CD14-positive monocyte (primary cell): ENCODE measurements around the gene NFE2L3. TPM values are rescaled to one million over a fixed set of nuclear protein-coding genes. Genes with fewer than 3 reads are reported as not detected.
A peak's percentile ranks its signal among the peaks of the same experiment; 100 is the strongest.

ENCODE experiments used
- DNase-seq, 3 donors: peaks; one replicate each; pipeline ENCODE4 v3.0.0-alpha.2; 2011 to 2022
- H2AFZ ChIP-seq: 2 replicates; pipeline ENCODE4 v1.6.0; 2012; ENCODE audit warnings: mild to moderate bottlenecking, low read depth, low read length, inconsistent platforms; ENCODE audit not compliant: insufficient read depth, poor library complexity, severe bottlenecking
- H3K27ac ChIP-seq, 2 donors: 1 replicate in 1 of 2; 2 replicates in 1 of 2; pipeline ENCODE4 v1.5.1; 2012 to 2013; ENCODE audit warnings: low read length in 2 of 2, control low read depth in 1 of 2, inconsistent platforms in 1 of 2, low read depth in 1 of 2, mild to moderate bottlenecking in 1 of 2
- H3K27me3 ChIP-seq, 2 donors: one replicate each; pipeline versions ENCODE4 v1.6.0 to v1.6.1; 2011 to 2013; ENCODE audit warnings: low read length in 2 of 2; ENCODE audit not compliant: control insufficient read depth in 2 of 2, insufficient read depth in 2 of 2
- H3K36me3 ChIP-seq, 2 donors: replicated peaks in 1 of 2; 1 replicate in 1 of 2; 2 replicates in 1 of 2; pipeline versions ENCODE4 v1.5.1 to v1.6.1; 2012 to 2013; ENCODE audit warnings: low read length in 2 of 2, control low read depth in 1 of 2, inconsistent platforms in 1 of 2, mild to moderate bottlenecking in 1 of 2; ENCODE audit not compliant: insufficient read depth in 2 of 2, control insufficient read depth in 1 of 2
- H3K4me1 ChIP-seq, 2 donors: 1 replicate in 1 of 2; 2 replicates in 1 of 2; pipeline versions ENCODE4 v1.5.1 to v1.6.1; 2012 to 2013; ENCODE audit warnings: low read length in 2 of 2, control low read depth in 1 of 2, inconsistent platforms in 1 of 2, mild to moderate bottlenecking in 1 of 2, moderate library complexity in 1 of 2; ENCODE audit not compliant: insufficient read depth in 2 of 2, control insufficient read depth in 1 of 2
- H3K4me2 ChIP-seq: replicated peaks from 2 replicates; pipeline ENCODE3; 2012; ENCODE audit warnings: low read length, moderate library complexity, mild to moderate bottlenecking; ENCODE audit not compliant: poor library complexity, severe bottlenecking; ENCODE audit errors: extremely low read depth
- H3K4me3 ChIP-seq, 3 experiments: fragments of 200-600 bp in 1 of 3; sonication (generic) in 1 of 3; replicated peaks in 1 of 3; 1 replicate in 2 of 3; 2 replicates in 1 of 3; pipeline ENCODE4 v1.5.1; 2011 to 2013; ENCODE audit warnings: low read length in 3 of 3, mild to moderate bottlenecking in 3 of 3, control low read depth in 2 of 3, low read depth in 2 of 3, inconsistent platforms in 1 of 3, moderate library complexity in 1 of 3
- H3K79me2 ChIP-seq: 2 replicates; pipeline ENCODE4 v1.6.0; 2012; ENCODE audit warnings: mild to moderate bottlenecking, control low read depth, inconsistent platforms, low read length, moderate library complexity; ENCODE audit not compliant: insufficient read depth
- H3K9ac ChIP-seq: 2 replicates; pipeline ENCODE4 v1.6.0; 2017; ENCODE audit warnings: low read length, mild to moderate bottlenecking; ENCODE audit not compliant: insufficient read depth, poor library complexity, severe bottlenecking
- H3K9me3 ChIP-seq, 2 donors: replicated peaks in 1 of 2; 1 replicate in 1 of 2; 2 replicates in 1 of 2; pipeline versions ENCODE4 v1.5.1 to v1.6.1; 2012 to 2013; ENCODE audit warnings: low read length in 2 of 2, control low read depth in 1 of 2; ENCODE audit not compliant: control insufficient read depth in 1 of 2, insufficient read depth in 1 of 2
- H4K20me1 ChIP-seq: 2 replicates; pipeline ENCODE4 v1.6.0; 2012; ENCODE audit warnings: mild to moderate bottlenecking, low read length, control low read depth, moderate library complexity; ENCODE audit not compliant: insufficient read depth
- H3K27ac Mint-ChIP-seq, 7 donors: one replicate each; pipeline ENCODE4 v1.8.0; 2020; ENCODE audit warnings: mild to moderate bottlenecking in 7 of 7, mixed read lengths in 7 of 7, moderate library complexity in 6 of 7, inconsistent platforms in 2 of 7
- H3K27me3 Mint-ChIP-seq, 3 donors: one replicate each; pipeline ENCODE4 v1.8.0; 2021 to 2022; ENCODE audit warnings: low read depth in 3 of 3, mild to moderate bottlenecking in 3 of 3, mixed read lengths in 3 of 3, moderate library complexity in 3 of 3, inconsistent platforms in 1 of 3
- H3K36me3 Mint-ChIP-seq, 2 donors: one replicate each; pipeline ENCODE4 v1.8.0; 2020; ENCODE audit warnings: mixed read lengths in 2 of 2, inconsistent platforms in 1 of 2, mild to moderate bottlenecking in 1 of 2
- H3K4me1 Mint-ChIP-seq: one replicate; pipeline ENCODE4 v1.8.0; 2020; ENCODE audit warnings: mild to moderate bottlenecking, mixed read lengths
- H3K4me3 Mint-ChIP-seq, 2 donors: one replicate each; pipeline ENCODE4 v1.8.0; 2020; ENCODE audit warnings: mild to moderate bottlenecking in 2 of 2, mixed read lengths in 2 of 2, moderate library complexity in 1 of 2
- H3K9me3 Mint-ChIP-seq, 7 donors: one replicate each; pipeline ENCODE4 v1.8.0; 2020 to 2022; ENCODE audit warnings: mixed read lengths in 7 of 7, mild to moderate bottlenecking in 6 of 7, moderate library complexity in 6 of 7, inconsistent platforms in 2 of 7
- CTCF ChIP-seq: fragments of 200-600 bp; IDR thresholded peaks from one replicate; pipeline ENCODE4 v1.8.0; 2022; ENCODE audit warnings: antibody characterized with exemption, mild to moderate bottlenecking
- WGBS: methylation state at CpG from one replicate; pipeline ENCODE4 v1.1.5; 2013; ENCODE audit warnings: missing lambda C conversion rate; ENCODE audit not compliant: insufficient coverage; 5-methylcytosine and 5-hydroxymethylcytosine counted together
- intact Hi-C, 2 donors: fragments of 100-400 bp; cut with micrococcal nuclease; formaldehyde crosslinking; loops; one replicate each; pipeline versions ENCODE4 v1.15.0 to v1.15.1; 2023
- polyA plus RNA-seq, 3 donors: library from polyadenylated mRNA; depleted of rRNA in 1 of 3; unstranded in 2 of 3; stranded (reverse) in 1 of 3; fragments of 300-500 nt in 2 of 3; fragments of >200 nt in 1 of 3; fragmentation: Illumina TruSeq in 2 of 3; gene quantifications; 1 replicate in 2 of 3; 2 replicates in 1 of 3; pipeline ENCODE4 v1.2.3, GENCODE V29; 2012 to 2021

The NFE2L3 gene
- polyA plus RNA-seq, 3 donors: 4.4 to 17.2 (median 10.6) TPM

- Histone ChIP-seq H3K4me3 (peak overlapping the region in 1 of 3 experiments; percentile 35), H4K20me1 (peaks cover 3% of the 10 kb centered on the region), H3K9me3 (no peaks in the 10 kb centered on the region), H3K9ac (no peak overlapping the region), H3K36me3 (no peaks in the 10 kb centered on the region), H3K79me2 (no peaks in the 10 kb centered on the region), H2AFZ (no peak overlapping the region), H3K27me3 (peaks cover 4 to 7% of the 10 kb centered on the region in 2 donors), H3K4me2 (peak overlapping the region; percentile 54), H3K4me1 (peaks cover 40 to 58% of the 10 kb centered on the region in 2 donors), H3K27ac (peak overlapping the region in 1 of 2 donors; percentile 38)
- Mint-ChIP-seq H3K4me3 (peak overlapping the region in 1 of 2 donors; percentile 60), H3K36me3 (peaks cover 4 to 8% of the 10 kb centered on the region in 2 donors), H3K9me3 (peaks cover 0 to 5% (median 0%) of the 10 kb centered on the region in 7 donors), H3K27me3 (peaks cover 13 to 21% (median 20%) of the 10 kb centered on the region in 3 donors), H3K4me1 (peaks cover 50% of the 10 kb centered on the region), H3K27ac (peak overlapping the region; percentile 57 to 92 (median 81))
- DNase-seq: peak; percentile 36 to 82 (median 48)
- TF ChIP-seq CTCF: no peak
- intact Hi-C loops: loop anchor here in 1 of 2 donors (5.0 kb wide), 1 partner anchor 42 kb away; no protein-coding TSS in a partner anchor
- 42% methylated on average over 2 of the region's 8 CpGs for WGBS
Observed at GRCh38 chr7:26155531-26156375, 3.8 kb downstream of the NFE2L3 start.

- no peaks in the 10 kb centered on the region for H3K79me2 ChIP-seq
Observed at GRCh38 chr7:26156451-26157420, 4.7 kb downstream of the NFE2L3 start.

More at GRCh38 chr7:26156451-26157420, 4.7 kb downstream of the NFE2L3 start:
- Mint-ChIP-seq H3K4me3 (peak overlapping the region; percentile 47 to 60), H3K27ac (peak overlapping the region; percentile 42 to 92 (median 85)), H3K9me3 (peaks cover 0 to 5% (median 0%) of the 10 kb centered on the region in 7 donors), H3K36me3 (peaks cover 4 to 8% of the 10 kb centered on the region in 2 donors), H3K4me1 (peaks cover 40% of the 10 kb centered on the region), H3K27me3 (peaks cover 13 to 24% (median 19%) of the 10 kb centered on the region in 3 donors)
- Histone ChIP-seq H3K27me3 (peaks cover 4 to 7% of the 10 kb centered on the region in 2 donors), H3K36me3 (no peaks in the 10 kb centered on the region), H3K4me1 (peaks cover 35 to 52% of the 10 kb centered on the region in 2 donors), H3K4me3 (peak overlapping the region in 2 of 3 experiments; percentile 8 to 35), H3K27ac (peak overlapping the region; percentile 33 to 67), H3K4me2 (peak overlapping the region; percentile 54), H3K9ac (no peak overlapping the region), H4K20me1 (peaks cover 3% of the 10 kb centered on the region), H3K9me3 (no peaks in the 10 kb centered on the region), H2AFZ (no peak overlapping the region)
- WGBS: 76% methylated on average over 5 of the region's 20 CpGs
- intact Hi-C loops: loop anchor here in 1 of 2 donors (5.0 kb wide), 1 partner anchor 41 kb away; no protein-coding TSS in a partner anchor
- peak; percentile 70 to 94 (median 74) for DNase-seq
- no peak for TF ChIP-seq CTCF
